Measurements from ENCODE around the gene SVBP.

Gene SVBP

GRCh38 chr1:42845193-42845592, 28.0 kb upstream of the SVBP start:
- Histone ChIP-seq H3F3A (ENCODE audit: insufficient read depth) (no peaks in the 10 kb centered on the region), H3K9me3 (ENCODE audit: insufficient read depth, low read length) (no peaks in the 10 kb centered on the region), H3K4me2 (ENCODE audit: low read depth, low read length, poor library complexity, severe bottlenecking) (peak overlapping the region; percentile 97), H2AFZ (ENCODE audit: low read depth, low read length, severe bottlenecking) (no peak overlapping the region), H3K9me2 (replicated peaks; ENCODE audit: insufficient read depth, low read length) (no peaks in the 10 kb centered on the region), H3K27me3 (ENCODE audit: low read length) (no peaks in the 10 kb centered on the region), H4K20me1 (ENCODE audit: low read depth, low read length) (no peaks in the 10 kb centered on the region), H3K79me2 (ENCODE audit: insufficient read depth, low read length) (peaks cover 20% of the 10 kb centered on the region), H3K4me3 (ENCODE audit: insufficient read depth, low read length, poor library complexity, severe bottlenecking) (peak overlapping the region; percentile 97), H3K9ac (ENCODE audit: low read length) (no peak overlapping the region; the same call in 1 of the 2 replicates), H3K36me3 (ENCODE audit: low read length) (no peaks in the 10 kb centered on the region; the same call in 1 of the 2 replicates), H3K27ac (ENCODE audit: low read depth, low read length) (no peak overlapping the region)
- TF ChIP-seq EZH2phosphoT487 (conservative IDR thresholded peaks at IDR 0.05; ENCODE audit: low read length), result no peak
- TF ChIP-seq CTCF (IDR thresholded peaks at IDR 0.05; ENCODE audit: insufficient read depth, low read length, poor library complexity, severe bottlenecking), result no peak

- Histone ChIP-seq H3K9ac (ENCODE audit: low read length) (no peak overlapping the region), H4K20me1 (ENCODE audit: low read depth, low read length) (no peaks in the 10 kb centered on the region), H3K9me3 (ENCODE audit: insufficient read depth, low read length) (no peaks in the 10 kb centered on the region), H3K9me2 (replicated peaks; ENCODE audit: insufficient read depth, low read length) (no peaks in the 10 kb centered on the region), H3K36me3 (ENCODE audit: low read length) (no peaks in the 10 kb centered on the region; the same call in 1 of the 2 replicates), H3K4me3 (ENCODE audit: insufficient read depth, low read length, poor library complexity, severe bottlenecking) (no peak overlapping the region), H3K4me2 (ENCODE audit: low read depth, low read length, poor library complexity, severe bottlenecking) (peak overlapping the region; percentile 97), H3K27me3 (ENCODE audit: low read length) (no peaks in the 10 kb centered on the region), H2AFZ (ENCODE audit: low read depth, low read length, severe bottlenecking) (no peak overlapping the region), H3F3A (ENCODE audit: insufficient read depth) (no peaks in the 10 kb centered on the region), H3K27ac (ENCODE audit: low read depth, low read length) (no peak overlapping the region), H3K79me2 (ENCODE audit: insufficient read depth, low read length) (peaks cover 20% of the 10 kb centered on the region)
- TF ChIP-seq EZH2phosphoT487 (conservative IDR thresholded peaks at IDR 0.05; ENCODE audit: low read length) (no peak), CTCF (IDR thresholded peaks at IDR 0.05; ENCODE audit: insufficient read depth, low read length, poor library complexity, severe bottlenecking) (no peak)
Observed at GRCh38 chr1:42844592-42845140, 27.5 kb upstream of the SVBP start.

- Histone ChIP-seq H3K27ac (ENCODE audit: low read depth, low read length) (no peak overlapping the region), H3K79me2 (ENCODE audit: insufficient read depth, low read length) (peaks cover under 1% of the 10 kb centered on the region), H3K9me2 (replicated peaks; ENCODE audit: insufficient read depth, low read length) (no peaks in the 10 kb centered on the region), H3K4me3 (ENCODE audit: insufficient read depth, low read length, poor library complexity, severe bottlenecking) (no peak overlapping the region), H3K4me2 (ENCODE audit: low read depth, low read length, poor library complexity, severe bottlenecking) (no peak overlapping the region), H3K9me3 (ENCODE audit: insufficient read depth, low read length) (no peaks in the 10 kb centered on the region), H3F3A (ENCODE audit: insufficient read depth) (no peaks in the 10 kb centered on the region), H2AFZ (ENCODE audit: low read depth, low read length, severe bottlenecking) (no peak overlapping the region), H4K20me1 (ENCODE audit: low read depth, low read length) (no peaks in the 10 kb centered on the region), H3K27me3 (ENCODE audit: low read length) (no peaks in the 10 kb centered on the region), H3K9ac (ENCODE audit: low read length) (no peak overlapping the region), H3K36me3 (ENCODE audit: low read length) (no peaks in the 10 kb centered on the region)
- TF ChIP-seq EZH2phosphoT487 (conservative IDR thresholded peaks at IDR 0.05; ENCODE audit: low read length) (no peak), CTCF (IDR thresholded peaks at IDR 0.05; ENCODE audit: insufficient read depth, low read length, poor library complexity, severe bottlenecking) (no peak)
Observed at GRCh38 chr1:42841440-42842147, 24.4 kb upstream of the SVBP start.

Data from SU-DHL-6 (cell line).